IMR-90 (cell line): ENCODE data around the gene TNFAIP6.

ENCODE experiments used
- BHLHE40 ChIP-seq: fragments of 150-350 bp; IDR thresholded peaks from 2 replicates; pipeline ENCODE4 v1.6.1; 2016; ENCODE audit warnings: mild to moderate bottlenecking, low read depth, low read length
- CEBPB ChIP-seq: IDR thresholded peaks from 2 replicates; pipeline ENCODE4 v1.6.1; 2012; ENCODE audit warnings: low read depth, low read length, improper control_type of control experiment
- CHD1 ChIP-seq: IDR thresholded peaks from 2 replicates; pipeline ENCODE4 v1.6.1; 2012; ENCODE audit warnings: low read depth, low read length, improper control_type of control experiment
- CTCF ChIP-seq: conservative IDR thresholded peaks from 2 replicates; pipeline ENCODE4 v1.5.1; 2012; ENCODE audit warnings: mild to moderate bottlenecking, low read depth, low read length, improper control_type of control experiment
- ELK1 ChIP-seq: fragments of 150-350 bp; IDR thresholded peaks from 2 replicates; pipeline ENCODE4 v1.6.1; 2016; ENCODE audit warnings: low read depth, mild to moderate bottlenecking, low read length, moderate library complexity, borderline replicate concordance
- MAZ ChIP-seq: IDR thresholded peaks from 2 replicates; pipeline ENCODE4 v1.6.1; 2012; ENCODE audit warnings: low read depth, mild to moderate bottlenecking, low read length, improper control_type of control experiment, moderate library complexity, borderline replicate concordance
- MXI1 ChIP-seq: IDR thresholded peaks from 2 replicates; pipeline ENCODE4 v1.6.1; 2012; ENCODE audit warnings: low read depth, mild to moderate bottlenecking, low read length, moderate library complexity, borderline replicate concordance
- NFE2L2 ChIP-seq: fragments of 150-350 bp; IDR thresholded peaks from 2 replicates; pipeline ENCODE4 v1.6.1; 2016; ENCODE audit warnings: low read depth, mild to moderate bottlenecking, low read length
- POLR2A ChIP-seq: IDR thresholded peaks from 2 replicates; pipeline ENCODE4 v1.6.1; 2012; ENCODE audit warnings: mild to moderate bottlenecking, low read depth, low read length
- RCOR1 ChIP-seq: IDR thresholded peaks from 2 replicates; pipeline ENCODE4 v1.6.1; 2012; ENCODE audit warnings: mild to moderate bottlenecking, low read length, improper control_type of control experiment; ENCODE audit not compliant: insufficient replicate concordance
- RFX5 ChIP-seq: IDR thresholded peaks from 2 replicates; pipeline ENCODE4 v1.8.0; 2012; ENCODE audit warnings: low read depth, mild to moderate bottlenecking, low read length, moderate library complexity
- SMC3 ChIP-seq: fragments of 150-350 bp; IDR thresholded peaks from 2 replicates; pipeline ENCODE4 v1.6.1; 2016; ENCODE audit warnings: low read depth, mild to moderate bottlenecking, antibody characterized with exemption, low read length, moderate library complexity
- USF2 ChIP-seq: fragments of 150-350 bp; IDR thresholded peaks from 2 replicates; pipeline ENCODE4 v1.6.1; 2017; ENCODE audit warnings: mild to moderate bottlenecking, antibody characterized with exemption, low read length, low read depth

GRCh38 chr2:151381266-151381665 lies 23.9 kb downstream of the TNFAIP6 start:
- no peak for TF ChIP-seq CTCF
- TF ChIP-seq USF2, result no peak
- TF ChIP-seq POLR2A, result no peak
- TF ChIP-seq CHD1, result no peak
- TF ChIP-seq BHLHE40, result no peak
- TF ChIP-seq SMC3, result no peak
- TF ChIP-seq RFX5, result no peak
- TF ChIP-seq ELK1, result no peak
- TF ChIP-seq MXI1, result no peak
- TF ChIP-seq RCOR1, result no peak
- TF ChIP-seq CEBPB, result peak; percentile 84
- no peak for TF ChIP-seq MAZ
- no peak for TF ChIP-seq NFE2L2
